ENCODE results near the gene SRSF10. TPM values are rescaled to one million over a fixed set of nuclear protein-coding genes. Genes with fewer than 3 reads are reported as not detected.
A peak's percentile ranks its signal among the peaks of the same experiment; 100 is the strongest.

SRSF10 gene
- polyA plus RNA-seq, 3 donors, result 66.6 to 76.2 (median 75.6) TPM

DNA sequence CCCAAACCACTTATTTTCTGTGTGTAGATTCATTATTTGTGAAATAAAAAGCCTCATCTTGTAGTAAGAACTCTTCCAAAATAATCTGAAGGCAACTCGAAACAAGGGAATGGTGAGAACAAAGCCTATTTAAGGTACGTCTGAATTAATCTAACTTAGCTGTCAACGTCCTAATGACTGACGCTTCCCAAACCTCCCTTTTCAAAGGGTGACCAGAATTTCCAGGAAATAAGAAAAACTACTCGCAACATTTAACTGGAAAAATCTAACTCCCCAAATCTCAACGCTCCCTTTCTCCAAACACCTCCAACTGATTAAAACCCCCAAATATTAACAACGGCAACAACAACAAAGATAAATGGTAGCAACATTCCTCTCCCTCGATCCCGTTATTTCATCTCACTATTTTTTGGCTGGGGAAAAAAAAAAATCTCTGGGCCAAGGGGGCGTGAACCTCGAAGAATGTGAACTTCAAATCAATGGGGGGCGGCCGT is 693 bp downstream of the SRSF10 start:
- TF ChIP-seq CTCF (IDR thresholded peaks at IDR 0.05), result no peak
- Mint-ChIP-seq H3K27me3 (ENCODE audit: low read depth in 3 of 3) (peaks cover 0 to 2% (median 0%) of the 10 kb centered on the region in 3 donors), H3K9me3 (no peaks in the 10 kb centered on the region), H3K36me3 (peaks cover 13 to 16% of the 10 kb centered on the region in 2 donors), H3K4me1 (peaks cover 40% of the 10 kb centered on the region), H3K4me3 (peak overlapping the region; percentile 82 to 97), H3K27ac (peak overlapping the region; percentile 82 to 98 (median 94))
- peak overlapping the region; percentile 94 to 98 for H3K27ac ChIP-seq (ENCODE audit: low read depth in 1 of 2, low read length in 2 of 2)
- peak overlapping the region; percentile 98 for H3K9ac ChIP-seq (ENCODE audit: insufficient read depth, low read length, poor library complexity, severe bottlenecking)
- peak overlapping the region; percentile 72 to 95 (median 93) for H3K4me3 ChIP-seq (replicated peaks in 1 of 3; ENCODE audit: low read depth in 2 of 3, low read length in 3 of 3)
- H3K4me2 ChIP-seq (replicated peaks; ENCODE audit: extremely low read depth, low read length, poor library complexity, severe bottlenecking), result peak overlapping the region; percentile 84
- peak overlapping the region; percentile 68 for H2AFZ ChIP-seq (ENCODE audit: insufficient read depth, low read depth, low read length, poor library complexity, severe bottlenecking)
- intact Hi-C loops (cut with micrococcal nuclease), result loop anchor here in 1 of 2 donors (10.0 kb wide), 1 partner anchor 665 kb away; the partner anchor contains the start of gene SRRM1
- 0% methylated on average over 6 of the region's 13 CpGs for WGBS (ENCODE audit: insufficient coverage)
- no peak for DNase-seq
- no peaks in the 10 kb centered on the region for H3K9me3 ChIP-seq (replicated peaks in 1 of 2; ENCODE audit: control insufficient read depth in 1 of 2, insufficient read depth in 1 of 2, low read length in 2 of 2)
- H3K27me3 ChIP-seq (ENCODE audit: control insufficient read depth in 2 of 2, insufficient read depth in 2 of 2, low read length in 2 of 2), result no peaks in the 10 kb centered on the region
- H3K79me2 ChIP-seq (ENCODE audit: insufficient read depth, low read length), result peaks cover 57% of the 10 kb centered on the region
- peaks cover 46% of the 10 kb centered on the region for H4K20me1 ChIP-seq (ENCODE audit: insufficient read depth, low read length)
- H3K4me1 ChIP-seq (ENCODE audit: control insufficient read depth in 1 of 2, insufficient read depth in 2 of 2, low read length in 2 of 2), result peaks cover 25 to 39% of the 10 kb centered on the region in 2 donors
- H3K36me3 ChIP-seq (replicated peaks in 1 of 2; ENCODE audit: control insufficient read depth in 1 of 2, insufficient read depth in 2 of 2, low read length in 2 of 2), result peaks cover 12 to 33% of the 10 kb centered on the region in 2 donors

DNA sequence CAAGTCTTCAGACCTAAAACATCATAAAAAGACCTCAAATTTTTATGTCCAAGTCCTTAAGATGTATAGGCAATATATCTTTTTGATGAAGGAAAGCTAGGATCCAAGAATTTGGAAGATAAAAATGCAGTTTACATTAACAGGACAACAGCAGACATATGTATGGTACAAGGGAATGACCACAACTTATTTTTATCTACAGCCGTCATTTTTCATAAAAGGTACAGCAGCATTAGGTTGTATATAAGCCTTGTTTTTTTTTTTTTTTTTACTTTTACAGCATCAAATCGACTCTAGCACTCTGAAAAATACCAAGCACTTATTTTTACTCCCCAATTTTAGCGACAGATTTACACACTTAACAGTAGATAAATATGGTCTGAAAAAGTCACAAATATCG is 1.3 kb downstream of the SRSF10 start:
- no peaks in the 10 kb centered on the region for H3K9me3 ChIP-seq (replicated peaks in 1 of 2; ENCODE audit: control insufficient read depth in 1 of 2, insufficient read depth in 1 of 2, low read length in 2 of 2)
- peaks cover 52% of the 10 kb centered on the region for H4K20me1 ChIP-seq (ENCODE audit: insufficient read depth, low read length)
- peak overlapping the region in 1 of 2 donors; percentile 94 for H3K27ac ChIP-seq (ENCODE audit: low read depth in 1 of 2, low read length in 2 of 2)
- peaks cover 40% of the 10 kb centered on the region for H3K4me1 Mint-ChIP-seq
- peak overlapping the region; percentile 82 to 97 for H3K4me3 Mint-ChIP-seq
- H3K79me2 ChIP-seq (ENCODE audit: insufficient read depth, low read length), result peaks cover 64% of the 10 kb centered on the region
- H3K27me3 ChIP-seq (ENCODE audit: control insufficient read depth in 2 of 2, insufficient read depth in 2 of 2, low read length in 2 of 2), result no peaks in the 10 kb centered on the region
- peak overlapping the region in 3 of 7 donors; percentile 90 to 98 (median 94) for H3K27ac Mint-ChIP-seq
- peaks cover 25 to 39% of the 10 kb centered on the region in 2 donors for H3K4me1 ChIP-seq (ENCODE audit: control insufficient read depth in 1 of 2, insufficient read depth in 2 of 2, low read length in 2 of 2)
- no peak for TF ChIP-seq CTCF (IDR thresholded peaks at IDR 0.05)
- peak overlapping the region; percentile 98 for H3K9ac ChIP-seq (ENCODE audit: insufficient read depth, low read length, poor library complexity, severe bottlenecking)
- DNase-seq, result no peak
- no peaks in the 10 kb centered on the region for H3K9me3 Mint-ChIP-seq
- H3K4me3 ChIP-seq (replicated peaks in 1 of 3; ENCODE audit: low read depth in 2 of 3, low read length in 3 of 3), result peak overlapping the region; percentile 12 to 95 (median 93)
- H3K36me3 ChIP-seq (replicated peaks in 1 of 2; ENCODE audit: control insufficient read depth in 1 of 2, insufficient read depth in 2 of 2, low read length in 2 of 2), result peaks cover 16 to 39% of the 10 kb centered on the region in 2 donors
- intact Hi-C loops (cut with micrococcal nuclease), result loop anchor here in 1 of 2 donors (10.0 kb wide), 1 partner anchor 666 kb away; the partner anchor contains the start of gene SRRM1
- no CpG with 5 or more reads among the region's 4 CpGs for WGBS (ENCODE audit: insufficient coverage)
- no peak overlapping the region for H2AFZ ChIP-seq (ENCODE audit: insufficient read depth, low read depth, low read length, poor library complexity, severe bottlenecking)
- H3K27me3 Mint-ChIP-seq (ENCODE audit: low read depth in 3 of 3), result peaks cover 0 to 2% (median 0%) of the 10 kb centered on the region in 3 donors
- peak overlapping the region; percentile 84 for H3K4me2 ChIP-seq (replicated peaks; ENCODE audit: extremely low read depth, low read length, poor library complexity, severe bottlenecking)
- H3K36me3 Mint-ChIP-seq, result peaks cover 20 to 22% of the 10 kb centered on the region in 2 donors
